Measurements from ENCODE around the gene CRTAC1. TPM values are rescaled to one million over a fixed set of nuclear protein-coding genes. Genes with fewer than 3 reads are reported as not detected.

CRTAC1 gene
- total and polyA plus RNA-seq, 9 of the 15 experiments (the other 6 are each of a cell fraction or from before 2014, with no cell fraction given), result not detected

DNA sequence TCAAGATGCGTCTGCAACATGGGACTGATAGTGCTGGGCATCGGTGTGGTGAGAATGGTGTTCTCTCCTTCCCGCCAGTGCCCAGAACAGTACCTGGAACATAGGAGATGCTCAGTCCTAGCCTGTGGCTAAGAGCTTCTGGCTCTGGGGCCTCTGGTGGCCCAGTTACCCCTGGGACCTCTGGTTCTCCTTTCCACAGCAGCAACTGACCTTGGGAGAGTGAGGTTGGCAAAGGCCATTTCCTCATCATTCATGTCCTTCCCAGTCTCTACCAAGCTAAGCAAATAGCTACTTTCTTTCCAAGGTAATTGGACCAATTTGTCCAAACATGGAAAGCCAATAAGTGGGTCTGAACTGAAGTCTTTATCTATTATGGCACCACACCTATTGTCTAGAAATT, 192.3 kb downstream of the CRTAC1 start:
- no peaks in the 10 kb centered on the region for H4K20me1 ChIP-seq (replicated peaks; ENCODE audit: control insufficient read depth, insufficient read depth, low read length)
- no peak for DNase-seq (ENCODE audit: extremely low read depth in 1 of 4, low spot score in 3 of 4)
- no peak for FAIRE-seq
- no peaks in the 10 kb centered on the region for H3K9me1 ChIP-seq (ENCODE audit: control insufficient read depth, insufficient read depth, low read length)
- no peak overlapping the region for H3K4me3 ChIP-seq
- no peaks in the 10 kb centered on the region for H3K27me3 ChIP-seq (ENCODE audit: control insufficient read depth in 2 of 2, insufficient read depth in 2 of 2, low read length in 2 of 2)
- intact Hi-C loops (cut with micrococcal nuclease), result no loop called here
- H3K27ac ChIP-seq (ENCODE audit: extremely low read depth, low read depth, low read length), result no peak overlapping the region
- TF ChIP-seq HDAC1 (IDR thresholded peaks at IDR 0.05) (no peak), DACH1 (IDR thresholded peaks at IDR 0.05; ENCODE audit: partially characterized antibody) (no peak), CBX1 (IDR thresholded peaks at IDR 0.05; ENCODE audit: low read depth) (no peak), HSF4 (CRISPR knock-in tag; IDR thresholded peaks at IDR 0.05; ENCODE audit: borderline replicate concordance) (no peak), CLOCK (CRISPR knock-in tag; IDR thresholded peaks at IDR 0.05; ENCODE audit: borderline replicate concordance) (no peak), ZNF699 (CRISPR knock-in tag; IDR thresholded peaks at IDR 0.05; ENCODE audit: insufficient replicate concordance) (no peak), PHF21A (IDR thresholded peaks at IDR 0.05; ENCODE audit: borderline replicate concordance, low read depth) (no peak), ZNF57 (CRISPR knock-in tag; IDR thresholded peaks at IDR 0.05) (no peak), RREB1 (CRISPR knock-in tag; IDR thresholded peaks at IDR 0.05) (no peak), ELK1 (CRISPR knock-in tag; IDR thresholded peaks at IDR 0.05) (no peak)
- TF ChIP-seq, protein P1, sequence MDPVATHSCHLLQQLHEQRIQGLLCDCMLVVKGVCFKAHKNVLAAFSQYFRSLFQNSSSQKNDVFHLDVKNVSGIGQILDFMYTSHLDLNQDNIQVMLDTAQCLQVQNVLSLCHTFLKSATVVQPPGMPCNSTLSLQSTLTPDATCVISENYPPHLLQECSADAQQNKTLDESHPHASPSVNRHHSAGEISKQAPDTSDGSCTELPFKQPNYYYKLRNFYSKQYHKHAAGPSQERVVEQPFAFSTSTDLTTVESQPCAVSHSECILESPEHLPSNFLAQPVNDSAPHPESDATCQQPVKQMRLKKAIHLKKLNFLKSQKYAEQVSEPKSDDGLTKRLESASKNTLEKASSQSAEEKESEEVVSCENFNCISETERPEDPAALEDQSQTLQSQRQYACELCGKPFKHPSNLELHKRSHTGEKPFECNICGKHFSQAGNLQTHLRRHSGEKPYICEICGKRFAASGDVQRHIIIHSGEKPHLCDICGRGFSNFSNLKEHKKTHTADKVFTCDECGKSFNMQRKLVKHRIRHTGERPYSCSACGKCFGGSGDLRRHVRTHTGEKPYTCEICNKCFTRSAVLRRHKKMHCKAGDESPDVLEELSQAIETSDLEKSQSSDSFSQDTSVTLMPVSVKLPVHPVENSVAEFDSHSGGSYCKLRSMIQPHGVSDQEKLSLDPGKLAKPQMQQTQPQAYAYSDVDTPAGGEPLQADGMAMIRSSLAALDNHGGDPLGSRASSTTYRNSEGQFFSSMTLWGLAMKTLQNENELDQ (CRISPR knock-in tag; IDR thresholded peaks at IDR 0.05; ENCODE audit: borderline replicate concordance), result no peak
- H3K4me2 ChIP-seq (ENCODE audit: insufficient read depth, low read length), result no peak overlapping the region
- 70% methylated on average over 2 of the region's 3 CpGs for WGBS (ENCODE audit: insufficient coverage, low coverage, missing lambda C conversion rate)
- no peaks in the 10 kb centered on the region for H3K79me2 ChIP-seq (ENCODE audit: control insufficient read depth, insufficient read depth, low read length)
- POLR2A ChIA-PET, result no interaction called here
- peaks cover 7 to 20% of the 10 kb centered on the region in 2 experiments; a peak in 4 of 5 replicates for H3K4me1 ChIP-seq (replicated peaks in 1 of 2; ENCODE audit: control insufficient read depth in 2 of 2, insufficient read depth in 2 of 2, low read length in 2 of 2)
- H2AFZ ChIP-seq (ENCODE audit: low read depth, low read length), result no peak overlapping the region
- BruUV-seq (replicated peaks), result no TSS peak
- in situ Hi-C loops (cut with MboI), result no loop called here
- CTCF ChIA-PET (ENCODE audit: low intra/inter-chr PET ratio), result no interaction called here
- no peak for ATAC-seq
- no peak overlapping the region for H3K9ac ChIP-seq (ENCODE audit: insufficient read depth in 1 of 2, low read depth in 2 of 2, low read length in 2 of 2)
- no peaks in the 10 kb centered on the region for H3K36me3 ChIP-seq (ENCODE audit: control insufficient read depth, insufficient read depth, low read length)
- no peaks in the 10 kb centered on the region for H3K9me3 ChIP-seq (replicated peaks; ENCODE audit: control insufficient read depth, insufficient read depth, low read depth, low read length)
